Activated naive CD8-positive, alpha-beta T cell treated with anti-CD3 and anti-CD28 coated beads, Interleukin-2, amount 50 U/mL, for 24 hours (primary cell): Measurements from ENCODE around the gene ABHD18.
"Not testable (repeated sequence)": the region's sequence is repeated elsewhere in the genome, so short reads cannot be mapped to it uniquely, and the experiment has no call there.

Experiments
- ATAC-seq: fragments of 150-1000 bp; cut with Tn5 transposase; one replicate; pipeline ENCODE4 v1.10.0; 2021
- DNase-seq: peaks from one replicate; pipeline ENCODE4 v3.0.0; 2021
- H3K27ac Mint-ChIP-seq: one replicate; pipeline ENCODE4 v1.8.0; 2021; ENCODE audit warnings: mild to moderate bottlenecking, mixed read lengths
- H3K27me3 Mint-ChIP-seq: one replicate; pipeline ENCODE4 v1.8.0; 2021; ENCODE audit warnings: mixed read lengths
- H3K36me3 Mint-ChIP-seq: one replicate; pipeline ENCODE4 v1.8.0; 2021; ENCODE audit warnings: low read depth, mixed read lengths
- H3K4me1 Mint-ChIP-seq: one replicate; pipeline ENCODE4 v1.8.0; 2021; ENCODE audit warnings: mixed read lengths
- H3K4me3 Mint-ChIP-seq: one replicate; pipeline ENCODE4 v1.8.0; 2021; ENCODE audit warnings: mild to moderate bottlenecking, moderate library complexity, mixed read lengths
- H3K9me3 Mint-ChIP-seq: one replicate; pipeline ENCODE4 v1.8.0; 2021; ENCODE audit warnings: mixed read lengths

Gene ABHD18

GRCh38 chr4:127965062-127965802 lies at the start of gene ABHD18, which contains the start of gene MFSD8:
TSS of gene ABHD18 (plus strand) at chr4:127965406. CDS start at chr4:127982956, 17,550 bp downstream.
TSS of gene MFSD8 (minus strand) at chr4:127965173. CDS start at chr4:127965133, 40 bp downstream.
- Mint-ChIP-seq H3K4me3 (peak within 1 kb of the TSS; percentile 91), H3K27me3 (no peaks in the 10 kb centered on the region), H3K4me1 (peaks cover 44% of the 10 kb centered on the region), H3K36me3 (peaks cover 16% of the 10 kb centered on the region), H3K27ac (peak within 1 kb of the TSS; percentile 93), H3K9me3 (no peaks in the 10 kb centered on the region)
- DNase-seq, result peak; percentile 99
- peak; percentile 97 for ATAC-seq

- Mint-ChIP-seq H3K27ac (no peak overlapping the region), H3K27me3 (no peaks in the 10 kb centered on the region), H3K9me3 (no peaks in the 10 kb centered on the region), H3K36me3 (peaks cover 19% of the 10 kb centered on the region), H3K4me1 (no peaks in the 10 kb centered on the region), H3K4me3 (no peak overlapping the region)
- ATAC-seq (no peak), DNase-seq (no peak)
These were observed 48.7 kb upstream of the ABHD18 start for GRCh38 chr4:127916512-127916911.

GRCh38 chr4:127917151-127917550 lies 48.1 kb upstream of the ABHD18 start:
- no peak for DNase-seq
- Mint-ChIP-seq H3K27ac (no peak overlapping the region), H3K9me3 (no peaks in the 10 kb centered on the region), H3K36me3 (peaks cover 21% of the 10 kb centered on the region), H3K27me3 (no peaks in the 10 kb centered on the region), H3K4me3 (no peak overlapping the region), H3K4me1 (no peaks in the 10 kb centered on the region)
- no peak for ATAC-seq

- peaks cover 39% of the 10 kb centered on the region for H3K36me3 Mint-ChIP-seq
- H3K9me3 Mint-ChIP-seq, result no peaks in the 10 kb centered on the region
- H3K4me1 Mint-ChIP-seq, result no peaks in the 10 kb centered on the region
- ATAC-seq (no peak), DNase-seq (no peak)
- H3K27me3 Mint-ChIP-seq, result no peaks in the 10 kb centered on the region
- H3K4me3 Mint-ChIP-seq, result no peak overlapping the region
- H3K27ac Mint-ChIP-seq, result no peak overlapping the region
These were observed 44.7 kb upstream of the ABHD18 start for GRCh38 chr4:127920521-127920920.

DNA sequence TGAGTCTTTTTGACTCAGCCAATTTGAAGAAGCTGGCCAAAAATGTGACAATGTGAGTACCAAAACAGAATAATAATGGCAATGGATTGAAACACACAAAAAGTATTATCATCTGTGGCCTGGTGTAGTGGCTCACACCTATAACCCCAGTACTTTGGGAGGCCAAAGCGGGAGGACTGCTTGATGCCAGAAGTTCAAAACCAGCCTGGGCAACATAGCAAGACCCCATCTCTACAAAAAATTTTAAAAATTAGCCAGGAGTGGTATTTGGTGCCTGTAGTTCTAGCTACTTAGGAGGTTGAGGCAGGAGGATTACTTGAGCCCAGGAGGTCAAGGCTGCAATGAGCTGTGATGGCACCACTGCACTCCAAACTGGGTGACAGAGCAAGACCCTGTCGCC lies 43.0 kb upstream of the ABHD18 start:
- Mint-ChIP-seq H3K4me3 (no peak overlapping the region), H3K27ac (no peak overlapping the region), H3K27me3 (no peaks in the 10 kb centered on the region), H3K9me3 (no peaks in the 10 kb centered on the region), H3K36me3 (peaks cover 43% of the 10 kb centered on the region), H3K4me1 (no peaks in the 10 kb centered on the region)
- ATAC-seq, result no peak
- DNase-seq, result no peak

DNA sequence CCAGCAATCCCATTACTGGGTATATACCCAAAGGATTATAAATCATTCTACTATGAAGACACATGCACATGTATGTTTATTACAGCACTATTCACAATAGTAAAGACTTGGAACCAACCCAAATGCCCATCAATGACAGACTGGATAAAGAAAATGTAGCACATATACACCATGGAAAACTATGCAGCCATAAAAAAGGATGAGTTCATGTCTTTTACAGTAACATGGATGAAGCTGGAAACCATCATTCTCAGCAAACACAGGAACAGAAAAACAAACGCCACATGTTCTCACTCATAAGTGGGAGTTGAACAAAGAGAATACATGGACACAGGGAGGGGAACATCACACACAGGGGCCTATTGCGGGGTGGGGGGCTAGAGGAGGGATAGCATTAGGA lies 39.5 kb upstream of the ABHD18 start:
- H3K4me1 Mint-ChIP-seq, DNase-seq, ATAC-seq, H3K9me3 Mint-ChIP-seq, H3K27ac Mint-ChIP-seq, H3K4me3 Mint-ChIP-seq, H3K27me3 Mint-ChIP-seq: not testable (repeated sequence)
- H3K36me3 Mint-ChIP-seq, result peaks cover 41% of the 10 kb centered on the region

GRCh38 chr4:127930175-127930574 lies 35.0 kb upstream of the ABHD18 start:
- ATAC-seq, result no peak
- DNase-seq, result no peak
- no peak overlapping the region for H3K27ac Mint-ChIP-seq
- H3K9me3 Mint-ChIP-seq, result no peaks in the 10 kb centered on the region
- no peak overlapping the region for H3K4me3 Mint-ChIP-seq
- H3K36me3 Mint-ChIP-seq, result peaks cover 19% of the 10 kb centered on the region
- no peaks in the 10 kb centered on the region for H3K4me1 Mint-ChIP-seq
- no peaks in the 10 kb centered on the region for H3K27me3 Mint-ChIP-seq

GRCh38 chr4:127931836-127932235 lies 33.4 kb upstream of the ABHD18 start:
- H3K9me3 Mint-ChIP-seq, H3K4me1 Mint-ChIP-seq, H3K36me3 Mint-ChIP-seq, H3K4me3 Mint-ChIP-seq, DNase-seq, H3K27me3 Mint-ChIP-seq, H3K27ac Mint-ChIP-seq, ATAC-seq: not testable (repeated sequence)

DNA sequence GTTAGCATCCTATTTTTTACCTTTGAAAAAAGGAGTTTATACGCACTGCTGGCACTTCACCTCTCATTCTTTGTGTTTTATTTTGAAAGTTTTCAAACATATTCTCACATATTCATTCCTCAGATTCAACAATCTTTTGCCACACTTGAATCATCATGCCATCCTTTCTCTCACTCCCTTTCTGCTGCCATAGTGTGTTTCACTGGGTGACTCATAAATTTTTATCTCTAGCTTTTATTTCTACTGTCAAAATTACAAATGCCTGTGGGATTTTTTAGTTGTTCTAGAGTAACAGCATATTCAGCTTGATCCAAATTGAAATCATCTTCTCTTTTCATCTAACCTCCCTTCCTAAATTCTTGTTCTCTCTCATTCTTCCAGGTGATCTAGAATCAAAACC lies 28.2 kb upstream of the ABHD18 start:
- Mint-ChIP-seq H3K27ac (no peak overlapping the region), H3K27me3 (no peaks in the 10 kb centered on the region), H3K4me1 (no peaks in the 10 kb centered on the region), H3K9me3 (no peaks in the 10 kb centered on the region), H3K36me3 (peaks cover 11% of the 10 kb centered on the region), H3K4me3 (no peak overlapping the region)
- ATAC-seq (no peak), DNase-seq (no peak)

DNA sequence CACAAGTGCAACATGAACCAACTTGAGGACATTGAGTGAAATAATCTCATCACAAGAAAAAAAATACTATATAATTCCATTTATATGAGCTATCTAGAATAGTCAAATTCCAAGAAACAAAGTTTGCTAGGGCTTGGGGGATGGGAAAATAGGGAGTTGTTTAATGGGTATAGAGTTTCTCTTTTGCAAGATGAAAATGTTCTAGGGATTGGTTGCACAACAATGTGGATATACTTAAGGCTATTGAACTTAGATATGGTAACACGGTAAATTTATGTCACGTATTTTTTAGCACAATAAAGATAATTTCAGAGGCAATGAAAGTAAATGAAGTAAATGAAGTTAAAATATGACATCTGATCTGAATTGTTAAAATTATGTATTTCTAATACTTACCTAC lies 8.1 kb upstream of the ABHD18 start:
- H3K27me3 Mint-ChIP-seq, result no peaks in the 10 kb centered on the region
- no peak overlapping the region for H3K27ac Mint-ChIP-seq
- H3K4me3 Mint-ChIP-seq, result no peak overlapping the region
- ATAC-seq, result no peak
- H3K36me3 Mint-ChIP-seq, result peaks cover 8% of the 10 kb centered on the region
- no peaks in the 10 kb centered on the region for H3K9me3 Mint-ChIP-seq
- peaks cover 8% of the 10 kb centered on the region for H3K4me1 Mint-ChIP-seq
- no peak for DNase-seq

GRCh38 chr4:127959794-127960193 lies 5.4 kb upstream of the ABHD18 start:
- no peaks in the 10 kb centered on the region for H3K27me3 Mint-ChIP-seq
- no peak overlapping the region for H3K4me3 Mint-ChIP-seq
- H3K4me1 Mint-ChIP-seq, result peaks cover 22% of the 10 kb centered on the region
- peaks cover 9% of the 10 kb centered on the region for H3K36me3 Mint-ChIP-seq
- ATAC-seq, result no peak
- DNase-seq, result no peak
- H3K9me3 Mint-ChIP-seq, result no peaks in the 10 kb centered on the region
- no peak overlapping the region for H3K27ac Mint-ChIP-seq

DNA sequence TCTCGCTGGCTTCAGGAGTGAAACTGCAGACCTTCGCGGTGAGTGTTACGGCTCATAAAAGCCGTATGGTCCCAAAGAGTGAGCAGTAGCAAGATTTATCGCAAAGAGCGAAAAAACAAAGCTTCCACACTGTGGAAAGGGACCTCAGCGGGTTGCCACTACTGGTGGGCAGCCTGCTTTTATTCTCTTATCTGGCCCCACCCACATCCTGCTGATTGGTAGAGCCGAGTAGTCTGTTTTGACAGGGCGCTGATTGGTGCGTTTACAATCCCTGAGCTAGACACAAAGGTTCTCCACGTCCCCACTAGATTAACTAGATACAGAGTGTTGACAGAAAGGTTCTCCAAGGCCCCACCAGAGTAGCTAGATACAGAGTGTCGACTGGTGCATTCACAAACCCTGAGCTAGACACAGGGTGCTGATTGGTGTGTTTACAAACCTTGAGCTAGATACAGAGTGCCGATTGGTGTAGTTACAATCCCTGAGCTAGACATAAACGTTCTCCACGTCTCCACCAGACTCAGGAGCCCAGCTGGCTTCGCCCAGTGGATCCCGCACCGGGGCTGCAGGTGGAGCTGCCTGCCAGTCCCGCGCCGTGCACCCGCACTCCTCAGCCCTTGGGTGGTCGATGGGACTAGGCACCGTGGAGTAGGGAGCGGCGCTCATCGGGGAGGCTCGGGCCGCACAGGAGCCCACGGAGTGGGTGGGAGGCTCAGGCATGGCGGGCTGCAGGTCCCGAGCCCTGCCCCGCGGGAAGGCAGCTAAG lies 1.4 kb upstream of the ABHD18 start:
- peaks cover 16% of the 10 kb centered on the region for H3K36me3 Mint-ChIP-seq
- ATAC-seq, DNase-seq, H3K9me3 Mint-ChIP-seq, H3K27me3 Mint-ChIP-seq: not testable (repeated sequence)
- H3K4me1 Mint-ChIP-seq, result peaks cover 46% of the 10 kb centered on the region
- peak overlapping the region; percentile 59 for H3K27ac Mint-ChIP-seq
- H3K4me3 Mint-ChIP-seq, result peak overlapping the region; percentile 78

GRCh38 chr4:127964426-127965061 lies 662 bp upstream of the ABHD18 start:
- H3K27ac Mint-ChIP-seq, result peak overlapping the region; percentile 93
- peaks cover 16% of the 10 kb centered on the region for H3K36me3 Mint-ChIP-seq
- H3K9me3 Mint-ChIP-seq, ATAC-seq, H3K27me3 Mint-ChIP-seq: not testable (repeated sequence)
- peak overlapping the region; percentile 91 for H3K4me3 Mint-ChIP-seq
- peaks cover 46% of the 10 kb centered on the region for H3K4me1 Mint-ChIP-seq
- DNase-seq, result peak; percentile 18

DNA sequence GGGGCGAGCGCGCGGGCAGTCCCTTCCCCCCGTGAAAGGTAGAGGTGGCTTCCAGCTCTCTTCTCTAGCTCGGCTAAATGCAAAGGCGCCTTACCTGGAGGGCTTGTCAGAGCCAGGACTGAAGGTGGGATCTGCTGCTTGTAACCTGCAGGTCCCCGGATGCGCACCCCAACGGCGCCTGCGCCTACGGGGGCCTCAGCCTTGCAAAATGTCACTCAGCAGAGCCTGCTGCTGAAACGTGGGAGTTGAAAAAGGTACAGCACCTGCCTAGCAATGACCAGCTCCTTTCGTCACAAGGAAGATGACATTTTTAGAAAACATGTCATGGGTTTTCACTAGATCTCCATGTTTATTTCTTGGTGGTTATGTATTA lies 583 bp downstream of the ABHD18 start:
- Mint-ChIP-seq H3K4me1 (peaks cover 44% of the 10 kb centered on the region), H3K9me3 (no peaks in the 10 kb centered on the region), H3K27ac (peak overlapping the region; percentile 93), H3K4me3 (peak overlapping the region; percentile 91), H3K36me3 (peaks cover 16% of the 10 kb centered on the region), H3K27me3 (no peaks in the 10 kb centered on the region)
- DNase-seq (peak; percentile 72), ATAC-seq (peak; percentile 47)
